Measurements from ENCODE around the gene TEX35.

The TEX35 gene

DNA sequence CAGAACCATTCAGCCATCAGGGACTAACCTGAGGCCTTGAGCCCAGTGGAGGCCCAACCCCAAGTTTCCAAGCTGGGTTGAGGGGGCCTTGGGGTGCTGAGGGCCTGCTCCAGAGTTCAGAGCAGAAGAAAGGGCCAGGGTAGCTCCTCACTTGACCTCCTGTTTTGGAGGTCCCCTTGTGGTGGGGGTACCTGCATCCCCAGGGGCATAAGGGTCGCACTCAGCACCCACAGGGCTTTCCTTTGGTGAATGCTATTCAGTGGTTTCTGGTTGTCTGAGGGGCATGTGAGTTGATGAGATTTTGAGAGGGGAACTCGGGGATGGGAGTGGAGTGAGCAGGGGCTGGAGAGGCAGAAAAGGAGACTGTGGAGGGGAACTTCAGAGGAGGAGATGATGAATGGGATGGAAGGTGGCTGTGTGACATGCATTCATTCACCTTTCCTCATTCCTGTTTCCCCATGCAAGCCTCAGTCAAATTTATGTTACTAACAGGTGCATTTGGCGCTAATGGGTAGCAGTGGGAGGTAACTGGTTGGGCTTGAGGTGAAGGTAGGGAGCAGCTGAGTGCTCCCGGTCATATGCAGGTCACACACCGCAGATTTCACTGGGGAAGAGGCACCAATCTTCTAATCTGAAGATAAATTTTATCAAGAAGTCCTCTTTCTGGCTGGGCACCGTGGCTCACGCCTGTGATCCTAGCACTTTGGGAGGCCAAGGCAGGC is 50.4 kb downstream of the TEX35 start:
- peaks cover 5% of the 10 kb centered on the region for H3K9me3 ChIP-seq (ENCODE audit: low read length)
- no peaks in the 10 kb centered on the region for H3K4me1 ChIP-seq (ENCODE audit: insufficient read depth, low read length)
- no peaks in the 10 kb centered on the region for H3K27me3 ChIP-seq (ENCODE audit: insufficient read depth, low read length)
- H2AFZ ChIP-seq (ENCODE audit: low read depth, low read length), result no peak overlapping the region
- H3K4me3 ChIP-seq (ENCODE audit: low read length), result no peak overlapping the region
- no peaks in the 10 kb centered on the region for H3K36me3 ChIP-seq (ENCODE audit: insufficient read depth, low read length)

DNA sequence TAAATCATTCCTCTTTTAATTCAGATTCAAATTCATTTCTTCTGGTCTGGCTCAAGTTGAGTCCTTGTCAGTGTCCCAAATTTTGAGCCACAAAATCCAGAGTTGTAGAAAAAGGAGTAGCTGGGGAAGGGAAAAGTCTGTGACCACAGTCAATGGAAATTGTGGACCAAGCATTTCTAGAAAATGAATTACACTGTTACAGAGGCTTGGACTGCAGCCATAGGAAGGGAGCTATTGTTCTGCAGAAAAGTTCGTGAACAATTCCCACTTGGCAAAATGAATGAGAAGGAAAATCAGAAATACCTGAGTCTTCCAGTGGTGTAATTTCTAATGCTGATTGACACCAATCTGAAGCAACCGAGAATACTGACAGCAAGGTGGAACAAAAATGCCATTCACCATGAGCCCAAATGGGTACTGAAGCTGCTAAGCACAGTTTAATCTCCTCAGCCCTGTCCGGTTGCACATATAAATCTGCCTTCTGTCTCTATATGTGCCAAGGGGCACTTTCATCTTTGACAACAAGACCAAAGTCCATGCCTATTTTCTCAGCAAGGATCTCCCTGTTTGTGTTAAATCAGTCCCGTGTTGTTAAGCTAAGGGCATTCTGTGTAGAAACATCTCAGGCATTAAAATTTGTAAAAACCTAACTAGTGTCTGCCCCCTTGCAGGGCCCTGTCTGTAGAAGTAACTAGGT is 51.3 kb downstream of the TEX35 start:
- Histone ChIP-seq H3K4me1 (ENCODE audit: insufficient read depth, low read length) (no peaks in the 10 kb centered on the region), H3K4me3 (ENCODE audit: low read length) (no peak overlapping the region), H2AFZ (ENCODE audit: low read depth, low read length) (no peak overlapping the region), H3K27me3 (ENCODE audit: insufficient read depth, low read length) (no peaks in the 10 kb centered on the region), H3K9me3 (ENCODE audit: low read length) (peaks cover 5% of the 10 kb centered on the region), H3K36me3 (ENCODE audit: insufficient read depth, low read length) (no peaks in the 10 kb centered on the region)

DNA sequence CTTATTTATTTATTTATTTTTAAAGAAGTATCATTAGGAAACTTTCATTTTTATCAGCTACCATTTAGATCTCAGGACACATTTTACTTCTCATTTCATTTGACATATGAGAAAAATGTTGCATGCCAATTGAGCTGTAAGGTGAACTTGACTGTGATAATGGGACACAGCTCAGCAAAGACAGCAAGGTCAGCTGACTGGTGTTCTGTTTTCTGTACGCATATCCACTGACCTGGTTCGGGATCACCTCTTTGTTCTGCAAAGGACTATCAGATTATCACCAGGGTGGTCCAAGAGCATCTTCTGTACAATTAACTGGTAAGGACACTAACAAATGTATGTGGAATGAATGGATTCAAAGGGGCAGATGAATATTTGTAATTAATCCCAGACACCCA is 51.9 kb downstream of the TEX35 start:
- peaks cover 5% of the 10 kb centered on the region for H3K9me3 ChIP-seq (ENCODE audit: low read length)
- H2AFZ ChIP-seq (ENCODE audit: low read depth, low read length), result no peak overlapping the region
- H3K36me3 ChIP-seq (ENCODE audit: insufficient read depth, low read length), result no peaks in the 10 kb centered on the region
- H3K4me1 ChIP-seq (ENCODE audit: insufficient read depth, low read length), result no peaks in the 10 kb centered on the region
- no peaks in the 10 kb centered on the region for H3K27me3 ChIP-seq (ENCODE audit: insufficient read depth, low read length)
- no peak overlapping the region for H3K4me3 ChIP-seq (ENCODE audit: low read length)

DNA sequence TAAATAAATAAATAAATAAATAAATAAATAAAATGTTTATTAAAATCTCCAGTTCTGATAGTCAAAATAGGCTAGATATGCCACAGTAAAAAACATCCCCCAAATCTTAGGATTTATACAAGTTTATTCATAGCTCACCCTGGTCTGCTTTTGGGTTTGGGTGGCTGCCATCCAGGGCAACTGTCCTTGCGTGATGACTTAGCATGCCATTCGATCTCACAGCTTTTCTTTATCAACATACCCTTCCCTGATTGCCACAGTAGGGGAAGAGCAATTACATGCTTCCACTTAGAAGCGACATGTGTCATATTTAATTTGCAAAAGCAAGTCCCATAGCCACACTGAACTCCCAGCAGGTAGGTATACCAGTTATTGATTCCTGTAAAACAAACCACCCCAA is 52.7 kb downstream of the TEX35 start:
- Histone ChIP-seq H3K4me3 (ENCODE audit: low read length) (no peak overlapping the region), H3K36me3 (ENCODE audit: insufficient read depth, low read length) (no peaks in the 10 kb centered on the region), H3K27me3 (ENCODE audit: insufficient read depth, low read length) (no peaks in the 10 kb centered on the region), H3K9me3 (ENCODE audit: low read length) (peaks cover 3% of the 10 kb centered on the region), H3K4me1 (ENCODE audit: insufficient read depth, low read length) (no peaks in the 10 kb centered on the region), H2AFZ (ENCODE audit: low read depth, low read length) (no peak overlapping the region)

DNA sequence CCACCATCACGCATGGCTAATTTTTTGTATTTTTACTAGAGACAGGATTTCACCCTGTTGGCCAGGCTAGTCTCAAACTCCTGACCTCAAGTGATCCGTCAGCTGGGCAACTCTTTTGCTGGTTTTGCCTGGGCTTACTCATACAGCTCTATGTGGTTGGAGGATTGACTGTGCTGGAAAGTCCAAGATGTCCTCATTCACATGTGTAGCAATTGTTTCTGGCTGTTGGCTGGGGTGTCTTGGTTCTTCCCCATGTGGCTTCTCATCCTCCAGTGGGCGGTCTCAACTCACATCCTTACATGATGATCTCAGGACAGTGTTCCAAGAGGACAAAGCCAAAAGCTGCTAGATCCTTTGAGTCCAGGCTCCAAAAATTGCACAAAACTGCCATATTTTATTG is 53.3 kb downstream of the TEX35 start:
- H3K4me1 ChIP-seq (ENCODE audit: insufficient read depth, low read length), result no peaks in the 10 kb centered on the region
- no peak overlapping the region for H2AFZ ChIP-seq (ENCODE audit: low read depth, low read length)
- peaks cover 2% of the 10 kb centered on the region for H3K9me3 ChIP-seq (ENCODE audit: low read length)
- H3K36me3 ChIP-seq (ENCODE audit: insufficient read depth, low read length), result no peaks in the 10 kb centered on the region
- no peak overlapping the region for H3K4me3 ChIP-seq (ENCODE audit: low read length)
- no peaks in the 10 kb centered on the region for H3K27me3 ChIP-seq (ENCODE audit: insufficient read depth, low read length)

DNA sequence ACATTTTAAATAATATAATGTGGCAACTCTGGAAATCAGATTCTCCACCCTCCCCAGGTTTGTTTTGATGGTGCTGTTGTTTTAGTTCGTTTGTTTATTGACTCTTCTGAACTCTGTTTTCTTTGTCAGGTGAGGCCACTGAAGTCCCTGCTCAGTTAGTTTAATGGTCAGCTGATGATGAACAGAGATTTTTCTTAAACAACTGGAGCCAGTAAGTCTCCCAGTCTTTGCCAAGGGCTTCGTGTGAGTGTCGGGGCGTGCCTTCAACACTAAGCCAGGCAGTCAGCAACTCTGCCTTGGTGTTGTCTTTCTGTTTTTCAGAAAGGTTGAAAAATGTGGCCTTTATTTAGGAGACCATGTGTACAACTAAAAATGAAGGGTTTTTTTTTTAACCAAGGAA is 58.9 kb downstream of the TEX35 start:
- H3K4me1 ChIP-seq (ENCODE audit: insufficient read depth, low read length), result peaks cover 9% of the 10 kb centered on the region
- H3K9me3 ChIP-seq (ENCODE audit: low read length), result no peaks in the 10 kb centered on the region
- no peak overlapping the region for H3K4me3 ChIP-seq (ENCODE audit: low read length)
- no peaks in the 10 kb centered on the region for H3K27me3 ChIP-seq (ENCODE audit: insufficient read depth, low read length)
- H2AFZ ChIP-seq (ENCODE audit: low read depth, low read length), result no peak overlapping the region
- H3K36me3 ChIP-seq (ENCODE audit: insufficient read depth, low read length), result no peaks in the 10 kb centered on the region

All from neuron (in vitro differentiated cells).